Thyroid gland (tissue), 4 donors: ENCODE results near the gene PIH1D1. TPM values are rescaled to one million over a fixed set of nuclear protein-coding genes. Genes with fewer than 3 reads are reported as not detected.
A peak's percentile ranks its signal among the peaks of the same experiment; 100 is the strongest.

Experiments used
- DNase-seq, 2 donors: peaks; one replicate each; pipeline ENCODE4 v3.0.0-alpha.2; 2019
- H3K27ac ChIP-seq, 3 donors: fragments of 200-600 bp; sonication (generic); 1 replicate in 2 of 3; 2 replicates in 1 of 3; pipeline ENCODE4 v1.5.1; 2016 to 2019; ENCODE audit warnings: mild to moderate bottlenecking in 1 of 3, moderate library complexity in 1 of 3
- H3K27me3 ChIP-seq: fragments of 200-600 bp; sonication (generic); one replicate; pipeline ENCODE4 v1.5.1; 2019
- H3K36me3 ChIP-seq, 2 donors: fragments of 200-600 bp; sonication (generic); one replicate each; pipeline ENCODE4 v1.5.1; 2016 to 2019
- H3K4me1 ChIP-seq, 2 donors: fragments of 200-600 bp; sonication (generic); one replicate each; pipeline ENCODE4 v1.5.1; 2017 to 2019
- H3K4me3 ChIP-seq, 3 donors: fragments of 200-600 bp; sonication (generic); replicated peaks in 1 of 3; 1 replicate in 2 of 3; 2 replicates in 1 of 3; pipeline ENCODE4 v1.5.1; 2016; ENCODE audit warnings: mild to moderate bottlenecking in 1 of 3
- H3K9me3 ChIP-seq: fragments of 200-600 bp; sonication (generic); one replicate; pipeline ENCODE4 v1.5.1; 2017
- CTCF ChIP-seq, 6 experiments: fragments of 200-600 bp in 3 of 6; fragments of 450-650 bp in 3 of 6; sonication (generic) in 3 of 6; IDR thresholded peaks; one replicate each; pipeline ENCODE4 v1.5.1; 2016 to 2019; ENCODE audit warnings: antibody characterized with exemption in 6 of 6, mild to moderate bottlenecking in 2 of 6, inconsistent platforms in 1 of 6, moderate library complexity in 1 of 6
- POLR2A ChIP-seq, 2 donors: fragments of 450-650 bp; IDR thresholded peaks; one replicate each; pipeline ENCODE4 v1.6.1; 2017; ENCODE audit warnings: antibody characterized with exemption in 2 of 2, mild to moderate bottlenecking in 2 of 2, moderate library complexity in 1 of 2
- WGBS, 2 donors: methylation state at CpG; one replicate each; pipeline ENCODE4 v1.1.5; 2017; 5-methylcytosine and 5-hydroxymethylcytosine counted together
- intact Hi-C: fragments of 100-400 bp; cut with DNase I; formaldehyde crosslinking; loops from one replicate; pipeline ENCODE4 v1.15.1; 2023
- total RNA-seq, 4 donors: library from RNA; depleted of rRNA; stranded (reverse); fragments of >200 nt; gene quantifications; one replicate each; pipeline ENCODE4 v1.2.3, GENCODE V29; 2016

The PIH1D1 gene
- total RNA-seq, 4 donors from 2014 or later: 69.7 to 125 (median 99.8) TPM

- TF ChIP-seq POLR2A (IDR thresholded peaks at IDR 0.05) (no peak), CTCF (IDR thresholded peaks at IDR 0.05) (no peak)
- peak; percentile 47 to 55 for DNase-seq
- Histone ChIP-seq H3K27me3 (no peaks in the 10 kb centered on the region), H3K36me3 (peaks cover 38 to 39% of the 10 kb centered on the region in 2 donors), H3K4me1 (peaks cover 16 to 35% of the 10 kb centered on the region in 2 donors), H3K4me3 (peak overlapping the region; percentile 42 to 100 (median 79)), H3K27ac (peak overlapping the region; percentile 89 to 94 (median 91)), H3K9me3 (no peaks in the 10 kb centered on the region)
- WGBS, 2 donors: 23 to 27% methylated on average over 22 of the region's 22 CpGs
- intact Hi-C loops: no loop called here
Observed at GRCh38 chr19:49497047-49497788, 45.6 kb upstream of the PIH1D1 start.

- Histone ChIP-seq H3K4me1 (peaks cover 16 to 35% of the 10 kb centered on the region in 2 donors), H3K27me3 (no peaks in the 10 kb centered on the region), H3K9me3 (no peaks in the 10 kb centered on the region), H3K4me3 (peak overlapping the region; percentile 42 to 100 (median 79)), H3K27ac (peak overlapping the region; percentile 89 to 94 (median 91)), H3K36me3 (peaks cover 45% of the 10 kb centered on the region in 2 donors)
- TF ChIP-seq POLR2A (IDR thresholded peaks at IDR 0.05) (no peak), CTCF (IDR thresholded peaks at IDR 0.05) (no peak)
- no peak for DNase-seq
- intact Hi-C loops: no loop called here
- WGBS, 2 donors: 1 to 2% methylated on average over 11 of the region's 11 CpGs
Observed at GRCh38 chr19:49496574-49497008, 45.0 kb upstream of the PIH1D1 start.

GRCh38 chr19:49492573-49493405, 41.2 kb upstream of the PIH1D1 start:
- WGBS, 2 donors: 82 to 89% methylated on average over 12 of the region's 12 CpGs
- no peak overlapping the region for H3K27ac ChIP-seq
- TF ChIP-seq POLR2A (IDR thresholded peaks at IDR 0.05) (no peak), CTCF (IDR thresholded peaks at IDR 0.05) (no peak)

GRCh38 chr19:49491804-49492572, 40.4 kb upstream of the PIH1D1 start:
- H3K4me3 ChIP-seq: no peak overlapping the region
- peaks cover 25 to 27% of the 10 kb centered on the region in 2 donors for H3K4me1 ChIP-seq
- no peaks in the 10 kb centered on the region for H3K27me3 ChIP-seq
- TF ChIP-seq CTCF (IDR thresholded peaks at IDR 0.05): no peak
- no peak for TF ChIP-seq POLR2A (IDR thresholded peaks at IDR 0.05)
- no peak for DNase-seq
- H3K9me3 ChIP-seq: no peaks in the 10 kb centered on the region
- 79 to 86% methylated on average over 7 of the region's 7 CpGs for WGBS, 2 donors
- H3K27ac ChIP-seq: no peak overlapping the region
- H3K36me3 ChIP-seq: peaks cover 38 to 40% of the 10 kb centered on the region in 2 donors
- intact Hi-C loops: no loop called here

More at GRCh38 chr19:49492573-49493405, 41.2 kb upstream of the PIH1D1 start:
- no peaks in the 10 kb centered on the region for H3K27me3 ChIP-seq
- no peak for DNase-seq
- H3K4me1 ChIP-seq: peaks cover 33 to 35% of the 10 kb centered on the region in 2 donors
- no peaks in the 10 kb centered on the region for H3K9me3 ChIP-seq
- intact Hi-C loops: no loop called here
- no peak overlapping the region for H3K4me3 ChIP-seq
- H3K36me3 ChIP-seq: peaks cover 44 to 46% of the 10 kb centered on the region in 2 donors
